Measurements from ENCODE around the gene CRP. TPM values are rescaled to one million over a fixed set of nuclear protein-coding genes. Genes with fewer than 3 reads are reported as not detected.

Gene CRP
- total and polyA plus RNA-seq, 2 of the 4 experiments (the other 2 are of a cell fraction), result not detected

DNA sequence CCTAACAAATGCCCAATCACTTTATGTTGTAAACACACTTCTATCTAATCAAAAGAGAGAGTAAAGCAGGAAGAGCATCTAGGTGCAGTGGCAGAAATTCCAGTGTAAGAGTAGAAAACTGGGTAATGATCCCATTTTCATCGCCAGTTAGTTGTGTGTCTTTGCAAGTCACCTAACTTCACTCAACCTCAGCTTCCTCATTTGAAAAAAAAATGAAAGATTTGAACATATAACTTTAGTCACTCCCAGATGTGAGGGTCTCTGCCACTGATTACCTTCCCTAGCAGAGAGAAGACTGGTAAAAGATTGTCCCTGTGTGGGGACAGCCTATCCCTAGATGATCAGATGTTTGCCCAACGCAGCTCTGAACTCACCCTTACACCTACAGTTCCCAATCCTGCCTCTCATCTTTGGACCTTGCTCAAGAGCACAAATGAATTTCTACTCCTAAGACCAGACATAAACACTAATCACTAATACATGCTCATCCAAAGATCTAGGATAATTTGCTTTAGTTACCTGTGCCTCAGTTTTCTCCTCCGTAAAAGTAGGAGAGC, 41.1 kb upstream of the CRP start:
- Histone ChIP-seq H3K79me1 (ENCODE audit: low read depth in 1 of 2, low read length in 2 of 2) (no peaks in the 10 kb centered on the region), H4K5ac (ENCODE audit: low read depth, low read length) (no peak overlapping the region), H2BK120ac (ENCODE audit: low read depth, low read length) (no peak overlapping the region), H2BK15ac (ENCODE audit: low read depth, low read length) (no peak overlapping the region), H3K27ac (ENCODE audit: insufficient read depth, low read length) (no peak overlapping the region), H2AK5ac (ENCODE audit: low read depth, low read length) (no peak overlapping the region), H4K20me1 (ENCODE audit: insufficient read depth, low read length) (no peaks in the 10 kb centered on the region), H3K27me3 (ENCODE audit: control insufficient read depth, insufficient read depth, low read length) (no peaks in the 10 kb centered on the region; the same call in 1 of the 2 replicates), H3K9me1 (ENCODE audit: insufficient read depth, low read length) (no peaks in the 10 kb centered on the region), H2BK20ac (ENCODE audit: low read depth, low read length) (no peak overlapping the region), H3K14ac (replicated peaks; ENCODE audit: low read depth, low read length) (no peak overlapping the region), H3K36me3 (ENCODE audit: control insufficient read depth, insufficient read depth, low read length) (no peaks in the 10 kb centered on the region), H3K4me2 (ENCODE audit: low read depth, low read length) (no peak overlapping the region), H3K9ac (ENCODE audit: low read depth, low read length) (no peak overlapping the region), H3K9me3 (ENCODE audit: control insufficient read depth, insufficient read depth, low read length) (no peaks in the 10 kb centered on the region), H3K4ac (ENCODE audit: low read depth, low read length) (no peak overlapping the region), H3K4me3 (ENCODE audit: insufficient read depth, low read depth, low read length) (no peak overlapping the region), H2BK5ac (ENCODE audit: low read depth, low read length, poor library complexity, severe bottlenecking) (no peak overlapping the region), H3K23ac (ENCODE audit: low read depth, low read length) (no peak overlapping the region), H2AFZ (replicated peaks; ENCODE audit: low read length, poor library complexity) (no peak overlapping the region), H3K4me1 (ENCODE audit: control insufficient read depth, insufficient read depth, low read length) (no peaks in the 10 kb centered on the region), H4K91ac (ENCODE audit: insufficient read depth, low read depth, low read length) (no peak overlapping the region), H3K56ac (ENCODE audit: extremely low read depth, insufficient read depth, low read length) (no peak overlapping the region), H2AK9ac (replicated peaks; ENCODE audit: low read depth, low read length, poor library complexity) (no peak overlapping the region), H3K18ac (ENCODE audit: low read depth, low read length) (no peak overlapping the region), H4K8ac (ENCODE audit: low read depth in 2 of 2, low read length in 2 of 2) (no peak overlapping the region)
- in situ Hi-C loops (cut with MboI; ENCODE audit: low sequenced_read_pairs) (no loop called here), intact Hi-C loops (cut with micrococcal nuclease) (no loop called here), dilution Hi-C loops (cut with HindIII; ENCODE audit: low sequenced_read_pairs, unreplicated experiment) (no loop called here)
- TF ChIP-seq, protein P1, sequence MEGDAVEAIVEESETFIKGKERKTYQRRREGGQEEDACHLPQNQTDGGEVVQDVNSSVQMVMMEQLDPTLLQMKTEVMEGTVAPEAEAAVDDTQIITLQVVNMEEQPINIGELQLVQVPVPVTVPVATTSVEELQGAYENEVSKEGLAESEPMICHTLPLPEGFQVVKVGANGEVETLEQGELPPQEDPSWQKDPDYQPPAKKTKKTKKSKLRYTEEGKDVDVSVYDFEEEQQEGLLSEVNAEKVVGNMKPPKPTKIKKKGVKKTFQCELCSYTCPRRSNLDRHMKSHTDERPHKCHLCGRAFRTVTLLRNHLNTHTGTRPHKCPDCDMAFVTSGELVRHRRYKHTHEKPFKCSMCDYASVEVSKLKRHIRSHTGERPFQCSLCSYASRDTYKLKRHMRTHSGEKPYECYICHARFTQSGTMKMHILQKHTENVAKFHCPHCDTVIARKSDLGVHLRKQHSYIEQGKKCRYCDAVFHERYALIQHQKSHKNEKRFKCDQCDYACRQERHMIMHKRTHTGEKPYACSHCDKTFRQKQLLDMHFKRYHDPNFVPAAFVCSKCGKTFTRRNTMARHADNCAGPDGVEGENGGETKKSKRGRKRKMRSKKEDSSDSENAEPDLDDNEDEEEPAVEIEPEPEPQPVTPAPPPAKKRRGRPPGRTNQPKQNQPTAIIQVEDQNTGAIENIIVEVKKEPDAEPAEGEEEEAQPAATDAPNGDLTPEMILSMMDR (conservative IDR thresholded peaks at IDR 0.05; ENCODE audit: low read depth, low read length), result no peak
- no peak for TF ChIP-seq RFX5 (IDR thresholded peaks at IDR 0.05; ENCODE audit: low read depth, low read length)
- POLR2A ChIA-PET (ENCODE audit: unreplicated experiment), result no interaction called here
- CTCF ChIA-PET, result no interaction called here
- no peak for ATAC-seq (ENCODE audit: low read depth)
- WGBS, 2 experiments (ENCODE audit: extremely low coverage in 2 of 2, insufficient read length in 1 of 2), result no CpG with 5 or more reads among the region's 3 CpGs
- no TSS peak for BruUV-seq (replicated peaks)
- no peak for DNase-seq

Measured in IMR-90 (cell line).